AG10803 (cell line): Measurements from ENCODE around the gene GATB.
"Not testable (repeated sequence)": the region's sequence is repeated elsewhere in the genome, so short reads cannot be mapped to it uniquely, and the experiment has no call there.

ENCODE experiments used
- DNase-seq: peaks from one replicate; pipeline ENCODE4 v3.0.0; 2010; ENCODE audit warnings: low read depth
- H3K4me3 ChIP-seq: 2 replicates; pipeline ENCODE4 v1.5.1; 2011; ENCODE audit warnings: mild to moderate bottlenecking, low read length, control low read depth
- TF ChIP-seq, protein P1 (sequence below): conservative IDR thresholded peaks from 2 replicates; pipeline ENCODE4 v1.5.1; 2011; ENCODE audit warnings: mild to moderate bottlenecking, low read length, control low read depth, inconsistent platforms

The GATB gene

DNA sequence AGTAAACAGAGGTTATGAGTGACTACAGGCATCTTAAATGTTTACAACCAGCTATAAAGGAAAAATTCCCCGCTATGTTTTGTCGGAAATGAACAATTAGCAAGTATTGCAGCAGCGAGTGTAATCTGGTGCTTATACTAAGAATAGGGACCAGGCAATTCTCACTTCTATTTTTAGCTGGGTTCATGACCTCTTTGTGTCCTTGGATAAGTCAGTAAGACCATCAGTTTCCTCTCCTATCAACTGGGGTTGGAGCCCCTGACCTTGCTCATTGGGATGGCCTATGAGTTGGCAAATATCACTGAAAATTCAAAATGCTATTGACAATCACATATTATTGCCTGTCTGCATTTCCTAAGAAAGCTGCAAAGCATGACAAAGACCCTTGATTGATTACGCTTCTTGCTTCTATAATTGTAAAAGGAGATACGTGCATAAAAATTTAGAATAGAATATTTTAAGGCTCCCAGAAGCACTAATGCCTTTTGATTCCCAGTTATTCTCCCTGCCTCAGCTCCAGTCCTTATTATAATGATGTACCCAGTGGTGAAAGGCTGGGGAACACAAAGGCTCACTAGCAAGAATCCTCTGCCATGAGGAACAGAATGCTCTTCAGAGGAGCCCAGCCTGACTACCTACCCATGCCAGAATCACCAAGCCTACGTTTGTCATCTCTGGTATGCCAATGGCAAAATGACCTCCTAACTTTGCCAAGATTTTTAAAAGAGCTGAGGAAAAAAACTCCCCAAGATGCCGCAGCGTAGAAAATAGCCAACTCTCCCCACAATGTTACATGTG is 21.9 kb downstream of the GATB start:
- TF ChIP-seq, protein P1, sequence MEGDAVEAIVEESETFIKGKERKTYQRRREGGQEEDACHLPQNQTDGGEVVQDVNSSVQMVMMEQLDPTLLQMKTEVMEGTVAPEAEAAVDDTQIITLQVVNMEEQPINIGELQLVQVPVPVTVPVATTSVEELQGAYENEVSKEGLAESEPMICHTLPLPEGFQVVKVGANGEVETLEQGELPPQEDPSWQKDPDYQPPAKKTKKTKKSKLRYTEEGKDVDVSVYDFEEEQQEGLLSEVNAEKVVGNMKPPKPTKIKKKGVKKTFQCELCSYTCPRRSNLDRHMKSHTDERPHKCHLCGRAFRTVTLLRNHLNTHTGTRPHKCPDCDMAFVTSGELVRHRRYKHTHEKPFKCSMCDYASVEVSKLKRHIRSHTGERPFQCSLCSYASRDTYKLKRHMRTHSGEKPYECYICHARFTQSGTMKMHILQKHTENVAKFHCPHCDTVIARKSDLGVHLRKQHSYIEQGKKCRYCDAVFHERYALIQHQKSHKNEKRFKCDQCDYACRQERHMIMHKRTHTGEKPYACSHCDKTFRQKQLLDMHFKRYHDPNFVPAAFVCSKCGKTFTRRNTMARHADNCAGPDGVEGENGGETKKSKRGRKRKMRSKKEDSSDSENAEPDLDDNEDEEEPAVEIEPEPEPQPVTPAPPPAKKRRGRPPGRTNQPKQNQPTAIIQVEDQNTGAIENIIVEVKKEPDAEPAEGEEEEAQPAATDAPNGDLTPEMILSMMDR, result no peak
- no peak for DNase-seq
- H3K4me3 ChIP-seq, result no peak overlapping the region

- H3K4me3 ChIP-seq, result not testable (repeated sequence)
Measured at GRCh38 chr4:151736852-151737251, 24.0 kb downstream of the GATB start.

GRCh38 chr4:151736361-151736760 is 24.4 kb downstream of the GATB start:
- TF ChIP-seq, protein P1, result no peak
- H3K4me3 ChIP-seq, result no peak overlapping the region
- DNase-seq, result no peak

More at GRCh38 chr4:151736852-151737251, 24.0 kb downstream of the GATB start:
- not testable (repeated sequence) for DNase-seq

GRCh38 chr4:151731670-151732069 is 29.1 kb downstream of the GATB start:
- not testable (repeated sequence) for H3K4me3 ChIP-seq, DNase-seq

DNA sequence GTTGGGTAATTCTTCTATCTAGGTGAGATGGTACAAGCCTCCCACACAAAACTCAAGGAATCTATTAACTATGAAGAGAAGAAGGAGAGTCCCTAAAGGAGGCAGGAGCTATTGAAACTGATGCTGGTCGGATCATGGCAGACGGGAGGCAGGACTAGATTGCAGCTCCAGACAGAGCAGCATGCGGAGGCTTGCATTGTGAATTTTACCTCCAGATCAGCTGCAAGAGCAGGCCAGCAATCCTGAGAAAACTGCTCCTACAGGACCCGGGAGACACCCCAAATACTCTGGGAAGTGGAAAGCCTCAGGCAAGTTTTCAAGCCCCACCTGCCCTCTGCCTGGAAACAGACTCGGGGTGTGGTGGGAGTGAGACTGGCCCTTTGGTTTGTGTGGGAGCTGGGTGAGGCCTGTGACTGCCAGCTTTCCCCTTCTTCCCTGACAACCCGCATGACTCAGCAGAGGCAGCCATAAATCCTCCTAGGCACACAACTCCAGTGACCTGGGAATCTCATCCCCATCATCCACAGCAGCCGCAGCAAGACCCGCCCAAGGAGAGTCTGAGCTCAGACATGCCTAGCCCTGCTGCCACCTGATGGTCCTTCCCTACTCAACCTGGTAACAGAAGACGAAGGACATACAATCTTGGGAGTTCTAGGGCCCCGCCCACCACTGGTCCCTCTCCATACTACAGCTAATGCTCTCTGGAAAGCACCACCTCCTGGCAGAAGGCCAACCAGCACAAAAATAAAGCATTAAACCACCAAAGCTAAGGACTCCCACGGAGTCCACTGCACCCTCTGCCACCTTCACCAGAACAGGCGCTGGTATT is 30.9 kb downstream of the GATB start:
- TF ChIP-seq, protein P1, result no peak
- no peak overlapping the region for H3K4me3 ChIP-seq
- peak; percentile 10 for DNase-seq

DNA sequence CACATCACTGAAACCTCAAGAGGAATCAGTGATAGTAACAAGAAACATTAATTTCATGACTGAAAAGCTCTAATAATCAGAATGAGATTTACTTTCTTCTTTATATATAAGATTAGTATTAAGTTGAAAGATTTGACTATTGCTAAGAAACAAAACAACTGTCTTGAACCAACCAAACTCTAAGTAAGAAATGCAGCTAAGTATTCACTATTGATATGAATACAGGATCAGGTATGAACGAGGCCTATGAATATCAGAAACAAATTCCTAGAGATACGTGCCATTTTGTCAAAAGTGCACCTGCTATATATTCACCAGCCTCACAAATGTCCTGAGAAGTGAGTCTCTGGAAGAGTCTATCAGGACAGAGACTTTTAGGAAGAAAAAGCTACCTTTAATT is 32.1 kb downstream of the GATB start:
- TF ChIP-seq, protein P1, result no peak
- DNase-seq, result no peak
- H3K4me3 ChIP-seq, result no peak overlapping the region

DNA sequence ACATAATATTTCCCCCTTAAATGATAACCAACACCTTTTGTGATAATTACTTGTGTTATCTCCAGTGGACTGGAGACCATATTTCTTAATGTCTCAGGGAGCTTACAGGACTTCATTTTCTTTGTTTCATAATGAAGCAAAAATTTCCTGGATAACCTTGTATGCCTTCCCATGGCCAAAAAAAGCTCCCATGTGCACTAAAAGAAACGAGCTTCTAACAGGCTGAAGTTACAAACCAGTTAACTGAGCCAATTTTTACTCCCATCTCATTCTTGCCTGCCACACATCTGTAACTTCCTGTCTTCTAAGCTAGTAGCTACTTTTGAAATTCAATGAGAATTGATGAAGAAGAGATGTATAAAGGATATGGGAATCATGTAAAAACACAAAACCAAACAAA is 32.8 kb downstream of the GATB start:
- TF ChIP-seq, protein P1, result no peak
- no peak overlapping the region for H3K4me3 ChIP-seq
- DNase-seq, result peak; percentile 12

GRCh38 chr4:151727365-151727764 is 33.4 kb downstream of the GATB start:
- DNase-seq, result no peak
- TF ChIP-seq, protein P1, result no peak
- H3K4me3 ChIP-seq, result no peak overlapping the region
